Lung (tissue), 12 donors: Measurements from ENCODE around the gene FRMD4A. TPM values are rescaled to one million over a fixed set of nuclear protein-coding genes. Genes with fewer than 3 reads are reported as not detected.

ENCODE experiments used
- ATAC-seq: fragments of 200-7000 bp; cut with Tn5 transposase; one replicate; pipeline ENCODE4 v1.9.1; 2020; ENCODE audit warnings: moderate number of reproducible peaks; ENCODE audit not compliant: insufficient read depth, low FRiP score
- DNase-seq, 3 donors: peaks; one replicate each; pipeline ENCODE4 v3.0.0-alpha.2; 2013 to 2017
- H3K27ac ChIP-seq, 2 donors: one replicate each; pipeline ENCODE4 v1.5.1; 2013; ENCODE audit warnings: mild to moderate bottlenecking in 2 of 2, moderate library complexity in 2 of 2, control low read depth in 1 of 2, inconsistent platforms in 1 of 2, low read depth in 1 of 2, low read length in 1 of 2
- H3K27me3 ChIP-seq, 3 donors: one replicate each; pipeline ENCODE4 v1.5.1; 2013; ENCODE audit warnings: low read length in 2 of 3; ENCODE audit not compliant: control insufficient read depth in 3 of 3, insufficient read depth in 3 of 3
- H3K36me3 ChIP-seq, 4 donors: one replicate each; pipeline ENCODE4 v1.5.1; 2013; ENCODE audit warnings: low read length in 4 of 4, mild to moderate bottlenecking in 1 of 4, moderate library complexity in 1 of 4; ENCODE audit not compliant: control insufficient read depth in 4 of 4, insufficient read depth in 4 of 4
- H3K4me1 ChIP-seq, 5 donors: one replicate each; pipeline ENCODE4 v1.5.1; 2013; ENCODE audit warnings: low read length in 5 of 5, mild to moderate bottlenecking in 2 of 5, moderate library complexity in 1 of 5; ENCODE audit not compliant: control insufficient read depth in 5 of 5, insufficient read depth in 5 of 5
- H3K4me3 ChIP-seq: one replicate; pipeline ENCODE4 v1.5.1; 2013; ENCODE audit warnings: mild to moderate bottlenecking, control low read depth, moderate library complexity
- H3K9ac ChIP-seq, 2 donors: one replicate each; pipeline ENCODE4 v1.5.1; 2013; ENCODE audit warnings: low read length in 2 of 2, control low read depth in 1 of 2; ENCODE audit not compliant: insufficient read depth in 1 of 2
- H3K9me3 ChIP-seq, 4 donors: one replicate each; pipeline ENCODE4 v1.5.1; 2013; ENCODE audit warnings: low read length in 3 of 4, mild to moderate bottlenecking in 1 of 4, moderate library complexity in 1 of 4; ENCODE audit not compliant: control insufficient read depth in 4 of 4, insufficient read depth in 3 of 4
- CTCF ChIP-seq: IDR thresholded peaks from 2 replicates; pipeline ENCODE4 v1.5.1; 2012; ENCODE audit warnings: mild to moderate bottlenecking; ENCODE audit errors: control extremely low read depth, extremely low read depth
- WGBS, 2 donors: extraction: QIAGEN DNeasy Blood & Tissue Kit; methylation state at CpG; one replicate each; pipeline ENCODE4 v1.1.7; 2013; 5-methylcytosine and 5-hydroxymethylcytosine counted together
- polyA plus RNA-seq, 2 donors: library from polyadenylated mRNA; stranded (reverse); fragments of 200-250 nt; gene quantifications; one replicate each; pipeline ENCODE4 v1.2.1, GENCODE V29; 2013
- total RNA-seq, 2 donors: library from RNA; depleted of rRNA in 1 of 2; stranded (reverse); fragments of >200 nt in 1 of 2; gene quantifications; one replicate each; pipeline ENCODE4 v1.2.1, GENCODE V29; 2014 to 2021
- donor health status: control.
- donor health status: control.
- donor health status: Bipolar disorder and iron deficiency.
- donor health status: healthy.
- donor health status: DM: yes; HTN: yes; CAD: no.

Gene FRMD4A
- total and polyA plus RNA-seq, 4 donors, result 12.0 to 64.5 (median 29.3) TPM

DNA sequence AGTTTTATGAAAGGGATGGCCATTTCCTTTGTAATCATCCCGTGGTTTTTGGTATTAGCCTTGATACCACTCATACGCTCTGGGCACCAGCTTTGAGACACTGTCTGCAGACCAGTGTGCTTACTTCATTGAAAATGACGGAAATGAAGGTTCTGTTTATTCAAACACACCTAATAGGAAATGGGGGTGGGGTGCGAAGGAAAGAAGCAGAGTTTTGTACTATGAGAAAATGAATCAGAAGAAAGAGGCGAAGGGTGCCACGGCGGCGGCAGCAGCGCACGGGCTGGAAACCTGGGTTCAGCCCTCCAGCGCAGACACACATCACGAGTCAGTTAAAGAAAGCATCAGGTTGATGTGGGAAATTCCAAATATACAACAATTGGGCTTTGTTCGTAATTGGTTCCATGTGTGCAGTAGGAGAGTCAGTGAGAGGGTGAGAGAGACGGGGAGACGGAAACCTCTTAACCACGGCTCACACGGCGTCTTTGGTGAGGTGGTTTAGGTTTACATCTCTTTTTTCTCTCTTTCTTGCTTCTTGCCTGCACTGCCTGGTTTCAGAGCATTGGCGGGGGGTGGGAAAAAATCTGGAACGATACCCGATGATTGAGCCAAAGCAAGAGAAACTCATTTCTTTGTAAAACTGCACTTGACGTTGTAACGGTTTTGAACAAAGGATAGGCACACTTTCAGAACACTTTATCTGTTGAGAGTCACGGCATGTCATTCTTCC, 321.2 kb downstream of the FRMD4A start:
- peak overlapping the region in 1 of 2 donors; percentile 68 for H3K9ac ChIP-seq

DNA sequence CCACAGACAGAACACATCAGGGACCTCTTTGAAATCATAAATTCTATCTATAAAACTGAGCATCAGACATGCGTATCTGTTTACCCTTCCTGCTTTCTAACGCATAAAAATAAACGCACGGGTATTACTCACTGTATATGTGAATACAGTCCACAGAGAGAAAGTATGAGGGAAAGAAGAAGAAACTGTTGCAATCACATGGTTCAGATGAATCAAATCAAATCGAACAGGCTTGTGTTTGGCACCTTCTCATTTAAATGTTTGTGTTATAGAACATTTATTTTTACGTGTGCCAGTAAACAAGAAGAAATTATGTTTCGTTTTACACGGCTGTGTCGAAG, 322.0 kb downstream of the FRMD4A start:
- Histone ChIP-seq H3K4me1 (peaks cover 0 to 35% (median 5%) of the 10 kb centered on the region in 5 donors), H3K4me3 (no peak overlapping the region), H3K27me3 (peaks cover 0 to 19% (median 0%) of the 10 kb centered on the region in 3 donors), H3K36me3 (no peaks in the 10 kb centered on the region), H3K9ac (peak overlapping the region in 1 of 2 donors; percentile 30), H3K9me3 (no peaks in the 10 kb centered on the region), H3K27ac (no peak overlapping the region)
- ATAC-seq (no peak), DNase-seq (peak in 1 of 3 donors; percentile 64)
- no peak for TF ChIP-seq CTCF
- WGBS, 2 donors, result 48 to 66% methylated on average over 9 of the region's 9 CpGs

More for the DNA sequence above, 321.2 kb downstream of the FRMD4A start:
- TF ChIP-seq CTCF, result no peak
- Histone ChIP-seq H3K9me3 (no peaks in the 10 kb centered on the region), H3K36me3 (no peaks in the 10 kb centered on the region), H3K27me3 (peaks cover 0 to 19% (median 0%) of the 10 kb centered on the region in 3 donors), H3K4me1 (peaks cover 0 to 43% (median 5%) of the 10 kb centered on the region in 5 donors), H3K4me3 (no peak overlapping the region), H3K27ac (peak overlapping the region; percentile 11 to 28)
- DNase-seq (peak; percentile 46 to 66 (median 63)), ATAC-seq (no peak)
- WGBS, 2 donors, result 10 to 41% methylated on average over 24 of the region's 24 CpGs

DNA sequence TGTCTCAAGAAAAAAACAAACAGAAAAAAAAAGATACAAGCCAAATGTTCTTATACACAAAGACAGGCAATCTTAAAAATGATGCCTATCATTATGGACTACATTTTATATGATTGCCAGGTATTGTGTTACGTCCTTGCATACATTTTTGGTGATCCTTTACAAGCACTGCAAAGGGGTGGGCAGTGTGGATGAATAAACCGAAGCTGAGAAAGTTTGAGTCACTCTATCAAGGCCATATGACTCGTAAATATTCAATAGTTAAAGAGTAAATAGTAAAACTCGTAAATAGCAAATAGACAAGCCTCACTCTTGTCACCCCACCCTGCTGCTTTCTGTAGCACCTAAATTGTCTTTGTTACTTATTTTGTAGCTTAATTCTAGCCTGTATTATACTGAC, 326.2 kb downstream of the FRMD4A start:
- H3K27me3 ChIP-seq, result peaks cover 0 to 13% (median 0%) of the 10 kb centered on the region in 3 donors
- no peak overlapping the region for H3K27ac ChIP-seq
- DNase-seq (no peak), ATAC-seq (no peak)
- no peak overlapping the region for H3K4me3 ChIP-seq
- no peak overlapping the region for H3K9ac ChIP-seq
- TF ChIP-seq CTCF, result no peak
- H3K4me1 ChIP-seq, result peaks cover 0 to 21% (median 2%) of the 10 kb centered on the region in 5 donors
- 85 to 89% methylated on average over 4 of the region's 4 CpGs for WGBS, 2 donors
- H3K9me3 ChIP-seq, result no peaks in the 10 kb centered on the region
- H3K36me3 ChIP-seq, result no peaks in the 10 kb centered on the region
